GM12892 (cell line): Measurements from ENCODE around the gene DENND1C.

Source experiments
- DNase-seq: peaks from one replicate; pipeline ENCODE4 v3.0.0; 2011; ENCODE audit not compliant: insufficient read length
- FAIRE-seq: peaks from 2 replicates; lab custom pipeline; 2011; peaks lifted over from hg19 to GRCh38; lab: Jason Lieb, UNC
- POLR2A ChIP-seq: IDR thresholded peaks from 2 replicates; pipeline ENCODE4 v1.6.1; 2011; ENCODE audit warnings: low read depth, low read length, control low read depth
- POLR2AphosphoS5 ChIP-seq: IDR thresholded peaks from 2 replicates; pipeline ENCODE4 v1.6.1; 2011; ENCODE audit warnings: low read depth, low read length, control low read depth
- TAF1 ChIP-seq: IDR thresholded peaks from 2 replicates; pipeline ENCODE4 v1.6.1; 2011; ENCODE audit warnings: low read depth, mild to moderate bottlenecking, control low read depth, low read length, borderline replicate concordance

DENND1C gene

GRCh38 chr19:6425732-6426620, 55.6 kb downstream of the DENND1C start:
- FAIRE-seq: peak; percentile 40
- TF ChIP-seq POLR2A: no peak
- TF ChIP-seq POLR2AphosphoS5: no peak
- no peak for TF ChIP-seq TAF1
- no peak for DNase-seq

- TF ChIP-seq POLR2AphosphoS5: 0 out of 2 replicates have a peak, but pooled peaks have one; percentile 11
- TF ChIP-seq POLR2A: peak; percentile 46; the same call in 1 of the 2 replicates
- no peak for TF ChIP-seq TAF1
- FAIRE-seq (peak; percentile 100), DNase-seq (peak; percentile 99)
Observed at GRCh38 chr19:6424939-6425731, 56.5 kb downstream of the DENND1C start.

- TF ChIP-seq TAF1 (peak; percentile 34; the same call in 1 of the 2 replicates), POLR2AphosphoS5 (0 out of 2 replicates have a peak, but pooled peaks have one; percentile 52), POLR2A (peak; percentile 65; the same call in 1 of the 2 replicates)
- FAIRE-seq (no peak), DNase-seq (no peak)
Observed at GRCh38 chr19:6424195-6424938, 57.2 kb downstream of the DENND1C start, which contains the start of gene KHSRP. Gene KHSRP, minus strand, starts transcription at chr19:6424811. Its CDS starts 110 bp downstream, at chr19:6424701.

GRCh38 chr19:6423499-6424194, 57.9 kb downstream of the DENND1C start:
- TF ChIP-seq TAF1 (no peak), POLR2AphosphoS5 (0 out of 2 replicates have a peak, but pooled peaks have one; percentile 19)
- DNase-seq (no peak), FAIRE-seq (peak; percentile 64)

- FAIRE-seq (peak; percentile 42), DNase-seq (no peak)
- TF ChIP-seq POLR2AphosphoS5 (0 out of 2 replicates have a peak, but pooled peaks have one; percentile 21), POLR2A (no peak), TAF1 (no peak)
Observed at GRCh38 chr19:6421075-6422014, 60.2 kb downstream of the DENND1C start.

GRCh38 chr19:6418562-6418932, 63.0 kb downstream of the DENND1C start:
- no peak for TF ChIP-seq TAF1
- FAIRE-seq (no peak), DNase-seq (no peak)

GRCh38 chr19:6417713-6418561, 63.6 kb downstream of the DENND1C start:
- DNase-seq: no peak

More at GRCh38 chr19:6417713-6418561, 63.6 kb downstream of the DENND1C start:
- no peak; the same call in 1 of the 2 replicates for TF ChIP-seq POLR2AphosphoS5
- TF ChIP-seq TAF1: no peak
- no peak; the same call in none of the 2 replicates for TF ChIP-seq POLR2A
- no peak for FAIRE-seq
